ENCODE data around the gene PCDHGC5. TPM values are rescaled to one million over a fixed set of nuclear protein-coding genes. Genes with fewer than 3 reads are reported as not detected.

The PCDHGC5 gene
- total RNA-seq, 2 donors from 2014 or later, result 0.17 TPM; not detected in 1

DNA sequence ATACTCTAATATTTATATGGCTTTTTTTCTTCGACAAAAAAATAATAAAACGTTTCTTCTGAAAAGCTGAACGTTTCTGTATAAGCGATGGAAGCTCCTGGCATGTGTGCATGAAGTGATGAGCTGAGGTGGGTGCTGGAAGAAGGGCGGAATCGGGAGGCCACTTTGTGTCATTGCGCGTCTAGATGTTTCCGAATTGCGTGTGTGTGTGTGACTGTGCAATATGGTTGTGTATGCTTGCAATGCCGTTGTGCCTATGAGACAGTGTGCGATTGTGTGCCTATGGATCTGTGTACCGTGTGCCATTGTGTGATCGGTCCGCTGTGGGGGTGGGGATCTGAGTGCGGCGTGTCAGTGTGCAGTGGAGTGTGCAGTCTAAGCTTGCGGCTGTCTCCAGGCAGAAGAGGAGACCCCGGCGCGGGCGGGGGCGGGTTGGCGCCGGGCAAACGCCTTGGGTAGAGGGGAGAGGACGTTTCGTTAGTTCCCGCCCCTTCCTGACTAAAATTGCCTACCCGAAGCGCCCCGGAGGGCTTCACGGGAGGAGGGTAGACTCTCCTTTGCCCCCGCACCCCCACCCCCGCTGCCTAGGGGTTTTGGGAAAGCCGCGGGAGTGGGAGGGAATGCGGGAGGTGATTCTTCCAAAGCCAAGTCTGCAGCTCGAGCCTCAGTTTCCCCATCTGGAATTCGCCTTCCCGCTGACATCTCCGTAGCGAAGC is 24.2 kb downstream of the PCDHGC5 start:
- peaks cover 46 to 51% of the 10 kb centered on the region in 2 donors for H3K4me1 Mint-ChIP-seq (ENCODE audit: low read depth in 2 of 2)
- H3K9me3 Mint-ChIP-seq, result no peaks in the 10 kb centered on the region
- ATAC-seq (peak; percentile 33 to 36), DNase-seq (ENCODE audit: low spot score) (no peak)
- peaks cover 3% of the 10 kb centered on the region for H3K36me3 Mint-ChIP-seq
- H3K27ac Mint-ChIP-seq, result peak overlapping the region; percentile 65 to 86
- H3K4me3 Mint-ChIP-seq, result peak overlapping the region; percentile 89
- no peaks in the 10 kb centered on the region for H3K27me3 Mint-ChIP-seq

DNA sequence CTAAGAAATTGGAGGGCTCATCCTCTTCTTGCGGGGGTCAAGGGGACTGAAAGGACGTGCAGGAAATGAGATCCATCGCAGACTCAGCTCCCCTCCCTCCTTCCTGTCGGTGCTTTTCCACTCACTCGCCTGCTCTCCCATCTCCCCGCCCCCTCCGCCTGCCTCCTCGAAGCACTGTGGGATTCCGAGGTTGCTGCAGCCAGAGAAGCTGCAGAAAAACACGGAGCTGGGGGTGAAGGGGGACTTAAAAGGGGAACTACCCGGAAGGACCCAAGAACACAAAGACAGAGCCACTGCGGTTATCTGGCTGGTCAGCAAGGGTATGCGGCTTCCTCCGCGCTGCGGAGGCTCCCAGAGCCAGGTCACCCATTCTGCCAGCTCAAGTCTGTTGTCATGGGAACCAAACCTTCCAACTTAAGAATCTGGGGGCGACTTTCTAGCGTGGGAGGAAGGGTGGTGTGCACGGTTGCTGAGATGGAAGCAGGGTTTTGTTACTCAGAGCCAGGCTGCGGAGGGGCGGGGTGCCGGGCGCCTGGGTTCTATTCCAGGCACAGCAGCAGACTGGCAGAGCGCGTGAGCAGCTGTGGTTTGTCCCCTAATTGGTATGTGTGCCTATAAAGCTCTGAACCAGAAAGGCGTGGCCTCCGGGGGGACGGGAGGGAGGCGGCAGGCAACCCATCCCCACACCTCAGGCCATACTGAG is 24.9 kb downstream of the PCDHGC5 start:
- H3K9me3 Mint-ChIP-seq, result no peaks in the 10 kb centered on the region
- peaks cover 46 to 51% of the 10 kb centered on the region in 2 donors for H3K4me1 Mint-ChIP-seq (ENCODE audit: low read depth in 2 of 2)
- peak; percentile 81 for DNase-seq (ENCODE audit: low spot score)
- peak overlapping the region; percentile 89 for H3K4me3 Mint-ChIP-seq
- peaks cover 5% of the 10 kb centered on the region for H3K36me3 Mint-ChIP-seq
- H3K27me3 Mint-ChIP-seq, result no peaks in the 10 kb centered on the region
- peak; percentile 53 to 80 for ATAC-seq
- H3K27ac Mint-ChIP-seq, result peak overlapping the region; percentile 65 to 86

DNA sequence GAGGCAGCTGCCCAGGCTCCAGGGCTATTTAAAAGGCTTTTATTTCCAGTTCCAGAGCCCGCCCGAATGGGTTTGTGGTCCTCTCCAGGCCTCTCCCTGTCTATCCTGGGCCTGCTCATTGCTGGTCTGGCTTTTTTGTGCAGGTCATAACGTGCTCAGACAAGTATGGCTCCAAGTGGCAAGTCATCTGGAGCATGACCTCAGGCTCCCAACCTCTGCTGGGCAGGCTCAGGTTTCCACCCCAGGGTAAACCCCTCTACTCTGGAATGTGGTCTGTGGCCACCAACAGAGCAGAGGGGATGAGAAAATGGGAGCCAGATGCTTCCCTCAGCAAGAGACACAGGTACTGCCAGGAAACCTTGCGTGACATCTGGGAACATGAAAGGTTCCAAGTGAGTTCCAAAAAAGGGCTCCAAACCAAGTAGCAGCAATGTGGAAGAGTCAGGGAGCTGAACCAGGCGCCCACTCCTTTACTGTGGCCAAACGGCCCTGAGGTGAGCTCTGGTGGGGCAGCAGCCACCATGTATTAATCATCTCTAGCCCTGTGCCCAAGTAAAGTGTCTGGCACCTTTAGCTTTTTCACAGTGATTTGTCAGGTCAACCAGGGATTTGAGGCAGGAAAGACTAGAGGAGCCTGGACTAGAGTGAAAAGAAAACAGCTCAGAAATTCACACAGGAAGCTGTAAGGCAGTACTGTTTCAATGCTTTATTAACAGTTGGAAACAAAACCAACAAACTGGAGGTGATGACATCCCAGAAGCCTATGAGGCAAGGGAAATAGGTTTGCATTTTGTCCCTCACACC is 25.7 kb downstream of the PCDHGC5 start:
- peak; percentile 38 to 58 for ATAC-seq
- peaks cover 46 to 48% of the 10 kb centered on the region in 2 donors for H3K4me1 Mint-ChIP-seq (ENCODE audit: low read depth in 2 of 2)
- peak overlapping the region; percentile 89 for H3K4me3 Mint-ChIP-seq
- H3K27ac Mint-ChIP-seq, result peak overlapping the region; percentile 65 to 86
- H3K36me3 Mint-ChIP-seq, result peaks cover 10% of the 10 kb centered on the region
- no peak for DNase-seq (ENCODE audit: low spot score)
- H3K27me3 Mint-ChIP-seq, result no peaks in the 10 kb centered on the region
- H3K9me3 Mint-ChIP-seq, result no peaks in the 10 kb centered on the region

GRCh38 chr5:141515141-141515540 is 26.3 kb downstream of the PCDHGC5 start:
- no peak for ATAC-seq
- Mint-ChIP-seq H3K27ac (peak overlapping the region; percentile 65 to 86), H3K36me3 (peaks cover 15% of the 10 kb centered on the region), H3K4me1 (ENCODE audit: low read depth in 2 of 2) (peaks cover 46 to 52% of the 10 kb centered on the region in 2 donors), H3K9me3 (no peaks in the 10 kb centered on the region), H3K27me3 (no peaks in the 10 kb centered on the region), H3K4me3 (peak overlapping the region; percentile 89)
- DNase-seq (ENCODE audit: low spot score), result no peak

DNA sequence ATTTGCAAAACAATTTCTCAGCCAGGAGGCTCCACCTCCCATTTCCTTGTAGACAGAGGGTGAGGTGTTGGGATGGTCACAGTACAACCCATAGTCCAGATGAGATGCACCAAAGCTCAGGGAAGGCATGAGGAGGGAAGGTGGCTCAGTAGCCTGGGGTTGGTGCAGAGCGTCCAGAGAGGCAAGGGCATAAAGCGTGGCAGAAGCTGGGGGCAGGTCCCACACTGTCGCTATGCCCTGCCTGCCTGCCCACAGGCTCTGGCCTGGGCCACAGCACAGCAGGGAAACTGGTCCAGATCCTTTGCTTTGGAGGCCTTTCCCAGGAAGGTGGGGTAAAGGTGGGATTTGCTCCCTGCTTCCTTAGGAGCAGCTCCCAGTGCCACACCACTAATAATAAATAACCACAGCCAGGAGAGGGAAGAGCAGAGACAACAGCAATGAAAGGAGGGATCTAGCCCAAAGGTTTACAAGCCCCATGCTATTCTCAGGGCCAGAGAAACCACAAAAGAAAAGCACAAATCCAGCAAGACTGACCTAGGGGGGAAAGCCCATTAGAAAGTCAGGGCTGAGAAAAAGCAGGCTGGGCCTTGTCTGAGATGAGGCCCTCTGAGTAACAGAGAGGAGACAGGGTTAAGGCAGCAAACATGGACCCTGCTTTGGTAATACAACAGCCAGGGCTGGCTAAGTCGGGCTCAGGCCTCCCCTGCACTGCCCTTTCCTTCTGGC is 27.2 kb downstream of the PCDHGC5 start:
- ATAC-seq (no peak), DNase-seq (ENCODE audit: low spot score) (no peak)
- Mint-ChIP-seq H3K36me3 (peaks cover 16% of the 10 kb centered on the region), H3K4me3 (peak overlapping the region; percentile 32), H3K27me3 (no peaks in the 10 kb centered on the region), H3K27ac (peak overlapping the region; percentile 65 to 86), H3K9me3 (no peaks in the 10 kb centered on the region), H3K4me1 (ENCODE audit: low read depth in 2 of 2) (peaks cover 49 to 58% of the 10 kb centered on the region in 2 donors)

DNA sequence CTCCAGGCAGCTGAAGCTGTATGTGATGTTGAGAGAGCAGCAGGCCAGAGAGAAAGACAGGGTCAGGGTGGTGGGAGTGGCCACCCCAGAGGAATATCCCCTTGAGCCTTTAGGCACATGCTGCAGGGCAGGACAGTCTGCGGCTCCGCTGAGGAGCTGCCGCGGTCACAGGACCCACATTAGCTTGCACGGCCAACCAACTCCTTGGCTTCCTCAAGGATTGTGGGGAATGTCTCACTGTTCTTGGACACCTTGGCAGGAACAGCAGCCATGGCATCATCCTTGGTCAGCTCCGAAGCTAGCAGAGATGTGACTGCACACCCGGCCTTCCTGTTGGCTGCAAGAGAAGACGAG is 27.8 kb downstream of the PCDHGC5 start:
- Mint-ChIP-seq H3K36me3 (peaks cover 22% of the 10 kb centered on the region), H3K27me3 (no peaks in the 10 kb centered on the region), H3K9me3 (no peaks in the 10 kb centered on the region), H3K4me3 (no peak overlapping the region), H3K27ac (peak overlapping the region; percentile 65 to 86), H3K4me1 (ENCODE audit: low read depth in 2 of 2) (peaks cover 54 to 58% of the 10 kb centered on the region in 2 donors)
- DNase-seq (ENCODE audit: low spot score), result no peak
- ATAC-seq, result no peak

DNA sequence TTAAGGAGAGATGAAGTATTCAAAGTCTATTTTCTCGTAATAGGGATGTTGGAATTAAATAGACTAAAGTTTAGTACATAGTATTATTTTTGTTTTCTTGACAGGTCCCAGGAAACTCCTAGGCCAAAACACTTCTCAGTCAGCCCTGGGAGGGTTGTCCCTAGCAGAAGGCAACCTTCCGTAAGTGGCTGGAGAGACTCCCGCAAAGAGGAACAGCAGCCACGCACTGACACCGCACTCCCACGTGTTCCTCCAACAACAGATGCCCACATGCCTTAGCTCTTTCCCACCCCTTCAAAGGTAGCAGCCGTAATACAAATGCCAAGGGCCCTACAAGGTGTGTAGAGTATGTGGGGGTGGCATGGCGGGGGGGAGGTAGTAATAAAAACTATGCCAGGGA is 28.4 kb downstream of the PCDHGC5 start:
- H3K36me3 Mint-ChIP-seq, result peaks cover 27% of the 10 kb centered on the region
- no peak for DNase-seq (ENCODE audit: low spot score)
- peaks cover 60 to 62% of the 10 kb centered on the region in 2 donors for H3K4me1 Mint-ChIP-seq (ENCODE audit: low read depth in 2 of 2)
- no peaks in the 10 kb centered on the region for H3K27me3 Mint-ChIP-seq
- no peaks in the 10 kb centered on the region for H3K9me3 Mint-ChIP-seq
- H3K27ac Mint-ChIP-seq, result peak overlapping the region in 1 of 2 donors; percentile 27
- H3K4me3 Mint-ChIP-seq, result no peak overlapping the region
- ATAC-seq, result no peak

GRCh38 chr5:141517880-141518617 is 29.2 kb downstream of the PCDHGC5 start:
- ATAC-seq (no peak), DNase-seq (ENCODE audit: low spot score) (no peak)
- no peaks in the 10 kb centered on the region for H3K27me3 Mint-ChIP-seq
- H3K4me3 Mint-ChIP-seq, result no peak overlapping the region
- H3K9me3 Mint-ChIP-seq, result no peaks in the 10 kb centered on the region
- H3K27ac Mint-ChIP-seq, result peak overlapping the region in 1 of 2 donors; percentile 27
- H3K4me1 Mint-ChIP-seq (ENCODE audit: low read depth in 2 of 2), result peaks cover 56 to 58% of the 10 kb centered on the region in 2 donors
- peaks cover 29% of the 10 kb centered on the region for H3K36me3 Mint-ChIP-seq

- Mint-ChIP-seq H3K4me3 (no peak overlapping the region), H3K4me1 (ENCODE audit: low read depth in 2 of 2) (peaks cover 53 to 56% of the 10 kb centered on the region in 2 donors)
- no peak for ATAC-seq
Measured at GRCh38 chr5:141518618-141519015, 29.7 kb downstream of the PCDHGC5 start.

GRCh38 chr5:141519605-141520565 is 31.0 kb downstream of the PCDHGC5 start:
- DNase-seq (ENCODE audit: low spot score) (no peak), ATAC-seq (no peak)
- no peak overlapping the region for H3K4me3 Mint-ChIP-seq
- peaks cover 43 to 51% of the 10 kb centered on the region in 2 donors for H3K4me1 Mint-ChIP-seq (ENCODE audit: low read depth in 2 of 2)
- H3K27me3 Mint-ChIP-seq, result no peaks in the 10 kb centered on the region
- H3K36me3 Mint-ChIP-seq, result peaks cover 36% of the 10 kb centered on the region
- H3K9me3 Mint-ChIP-seq, result no peaks in the 10 kb centered on the region
- H3K27ac Mint-ChIP-seq, result peak overlapping the region in 1 of 2 donors; percentile 39

More at GRCh38 chr5:141518618-141519015, 29.7 kb downstream of the PCDHGC5 start:
- H3K36me3 Mint-ChIP-seq, result peaks cover 29% of the 10 kb centered on the region
- DNase-seq (ENCODE audit: low spot score), result no peak
- H3K9me3 Mint-ChIP-seq, result no peaks in the 10 kb centered on the region
- no peaks in the 10 kb centered on the region for H3K27me3 Mint-ChIP-seq
- no peak overlapping the region for H3K27ac Mint-ChIP-seq

GRCh38 chr5:141521244-141521781 is 32.4 kb downstream of the PCDHGC5 start:
- Mint-ChIP-seq H3K4me1 (ENCODE audit: low read depth in 2 of 2) (peaks cover 37 to 41% of the 10 kb centered on the region in 2 donors), H3K27ac (peak overlapping the region; percentile 53 to 62), H3K27me3 (no peaks in the 10 kb centered on the region), H3K9me3 (no peaks in the 10 kb centered on the region), H3K4me3 (peak overlapping the region; percentile 12), H3K36me3 (peaks cover 42% of the 10 kb centered on the region)
- DNase-seq (ENCODE audit: low spot score) (no peak), ATAC-seq (peak; percentile 66 to 69)
